ENCODE measurements around the gene MFSD6. TPM values are rescaled to one million over a fixed set of nuclear protein-coding genes. Genes with fewer than 3 reads are reported as not detected.
"Not testable (repeated sequence)": the region's sequence is repeated elsewhere in the genome, so short reads cannot be mapped to it uniquely, and the experiment has no call there.

Gene MFSD6
- polyA plus RNA-seq, 4 donors, result 14.2 to 18.1 (median 15.7) TPM

GRCh38 chr2:190490502-190490901 is 82.3 kb downstream of the MFSD6 start:
- DNase-seq (ENCODE audit: low read depth in 4 of 4, low spot score in 3 of 4), result no peak

GRCh38 chr2:190493095-190493494 is 84.9 kb downstream of the MFSD6 start:
- no peak for DNase-seq (ENCODE audit: low read depth in 4 of 4, low spot score in 3 of 4)

GRCh38 chr2:190494600-190495227 is 86.6 kb downstream of the MFSD6 start:
- DNase-seq (ENCODE audit: low read depth in 4 of 4, low spot score in 3 of 4), result not testable (repeated sequence)

- no peak for DNase-seq (ENCODE audit: low read depth in 4 of 4, low spot score in 3 of 4)
These were observed 89.3 kb downstream of the MFSD6 start for GRCh38 chr2:190497428-190497827.

GRCh38 chr2:190499273-190499672 is 91.1 kb downstream of the MFSD6 start:
- no peak for DNase-seq (ENCODE audit: low read depth in 4 of 4, low spot score in 3 of 4)

- no peak for DNase-seq (ENCODE audit: low read depth in 4 of 4, low spot score in 3 of 4)
These were observed 91.9 kb downstream of the MFSD6 start for GRCh38 chr2:190500054-190500502.

- DNase-seq (ENCODE audit: low read depth in 4 of 4, low spot score in 3 of 4), result no peak
These were observed 93.1 kb downstream of the MFSD6 start for GRCh38 chr2:190501231-190501630.

GRCh38 chr2:190501702-190502407 is 93.7 kb downstream of the MFSD6 start:
- DNase-seq (ENCODE audit: low read depth in 4 of 4, low spot score in 3 of 4), result no peak

- DNase-seq (ENCODE audit: low read depth in 4 of 4, low spot score in 3 of 4), result no peak
These were observed 94.9 kb downstream of the MFSD6 start for GRCh38 chr2:190503088-190503487.

- DNase-seq (ENCODE audit: low read depth in 4 of 4, low spot score in 3 of 4), result no peak
These were observed 96.8 kb downstream of the MFSD6 start for GRCh38 chr2:190504912-190505311.

GRCh38 chr2:190505696-190506095 is 97.5 kb downstream of the MFSD6 start:
- no peak for DNase-seq (ENCODE audit: low read depth in 4 of 4, low spot score in 3 of 4)

- no peak for DNase-seq (ENCODE audit: low read depth in 4 of 4, low spot score in 3 of 4)
These were observed 98.5 kb downstream of the MFSD6 start for GRCh38 chr2:190506666-190507065.

GRCh38 chr2:190507135-190507534 is 99.0 kb downstream of the MFSD6 start:
- no peak for DNase-seq (ENCODE audit: low read depth in 4 of 4, low spot score in 3 of 4)

GRCh38 chr2:190509895-190510294 is 101.7 kb downstream of the MFSD6 start:
- DNase-seq (ENCODE audit: low read depth in 4 of 4, low spot score in 3 of 4), result not testable (repeated sequence)

- peak in 1 of 4 donors; percentile 28 for DNase-seq (ENCODE audit: low read depth in 4 of 4, low spot score in 3 of 4)
These were observed 102.9 kb downstream of the MFSD6 start for GRCh38 chr2:190511104-190511503.

GRCh38 chr2:190512539-190513095 is 104.5 kb downstream of the MFSD6 start:
- no peak for DNase-seq (ENCODE audit: low read depth in 4 of 4, low spot score in 3 of 4)

- no peak for DNase-seq (ENCODE audit: low read depth in 4 of 4, low spot score in 3 of 4)
These were observed 105.7 kb downstream of the MFSD6 start for GRCh38 chr2:190513877-190514276.

- DNase-seq (ENCODE audit: low read depth in 4 of 4, low spot score in 3 of 4), result no peak
These were observed 106.5 kb downstream of the MFSD6 start for GRCh38 chr2:190514676-190515075.

- no peak for DNase-seq (ENCODE audit: low read depth in 4 of 4, low spot score in 3 of 4)
These were observed 107.5 kb downstream of the MFSD6 start for GRCh38 chr2:190515687-190516086.

- no peak for DNase-seq (ENCODE audit: low read depth in 4 of 4, low spot score in 3 of 4)
These were observed 109.3 kb downstream of the MFSD6 start for GRCh38 chr2:190517468-190517867.

GRCh38 chr2:190519975-190520767 is 112.0 kb downstream of the MFSD6 start:
- DNase-seq (ENCODE audit: low read depth in 4 of 4, low spot score in 3 of 4), result no peak

Measured in right renal pelvis (tissue), 4 donors.